ENCODE results near the gene HSD11B2. TPM values are rescaled to one million over a fixed set of nuclear protein-coding genes. Genes with fewer than 3 reads are reported as not detected.

The HSD11B2 gene
- total and polyA plus RNA-seq, 2 of the 8 experiments (the other 6 are each of a cell fraction or from before 2014, with no cell fraction given): 28.7 to 32.9 TPM

GRCh38 chr16:67421030-67421429 is 9.9 kb upstream of the HSD11B2 start:
- H2BK5ac ChIP-seq (ENCODE audit: low read depth, low read length): peak overlapping the region; percentile 89
- no peak overlapping the region for H3K4me3 ChIP-seq (ENCODE audit: extremely low read depth in 1 of 4, insufficient read depth in 2 of 4, low read depth in 3 of 4, low read length in 4 of 4)
- H3K36me3 ChIP-seq (ENCODE audit: control insufficient read depth in 2 of 4, insufficient read depth in 4 of 4, low read length in 3 of 4): no peaks in the 10 kb centered on the region
- H4K91ac ChIP-seq (replicated peaks; ENCODE audit: insufficient read length, low read length): peak overlapping the region; percentile 89
- H3K23ac ChIP-seq (ENCODE audit: insufficient read length): no peak overlapping the region
- H2BK120ac ChIP-seq (replicated peaks; ENCODE audit: low read depth, low read length): peak overlapping the region; percentile 88
- no peak overlapping the region for H3K27ac ChIP-seq (ENCODE audit: low read depth, low read length)
- H2AFZ ChIP-seq (ENCODE audit: low read length): no peak overlapping the region
- H3K4ac ChIP-seq (replicated peaks; ENCODE audit: insufficient read length, low read depth, low read length): peak overlapping the region; percentile 57
- peak overlapping the region; percentile 82; the same call in 1 of the 2 replicates for H2AK5ac ChIP-seq (ENCODE audit: low read depth, low read length)
- H3K27me3 ChIP-seq (replicated peaks in 1 of 4; ENCODE audit: control insufficient read depth in 3 of 4, extremely low read depth in 1 of 4, insufficient read depth in 3 of 4, low read length in 3 of 4): no peaks in the 10 kb centered on the region; a peak in 1 of 7 replicates
- no peak overlapping the region for H4K5ac ChIP-seq (ENCODE audit: insufficient read length, low read depth, low read length)
- DNase-seq (ENCODE audit: low read depth in 1 of 2, low spot score in 2 of 2) (no peak), FAIRE-seq (no peak)
- ChIA-PET POLR2A (ENCODE audit: partially characterized antibody) (interaction anchor here (1.1 to 2.7 kb wide), 4 partner anchors 10 to 187 kb away, joined by 3 to 16 read pairs (median 3); partner anchors contain the start of gene HSD11B2), CTCF (ENCODE audit: partially characterized antibody) (interaction anchor here (0.6 to 24.6 kb wide), 11 partner anchors 12 to 354 kb away, joined by 3 to 476 read pairs (median 4); partner anchors contain the start of gene TPPP3)
- no peaks in the 10 kb centered on the region for H3K9me3 ChIP-seq (ENCODE audit: insufficient read depth in 2 of 2, low read depth in 1 of 2, low read length in 1 of 2)
- H3K18ac ChIP-seq (ENCODE audit: extremely low read depth, low read length): peak overlapping the region; percentile 88
- peaks cover 20 to 34% (median 27%) of the 10 kb centered on the region in 4 experiments for H3K4me1 ChIP-seq (replicated peaks in 1 of 4; ENCODE audit: control insufficient read depth in 3 of 4, insufficient read depth in 4 of 4, low read length in 3 of 4)
- H4K20me1 ChIP-seq (replicated peaks in 1 of 2; ENCODE audit: control insufficient read depth in 1 of 2, insufficient read depth in 2 of 2, low read length in 2 of 2): no peaks in the 10 kb centered on the region
- H3K4me2 ChIP-seq (ENCODE audit: insufficient read depth in 1 of 2, low read depth in 2 of 2, low read length in 2 of 2): peak overlapping the region in 1 of 2 experiments; percentile 34; a peak in 1 of 4 replicates
- H2BK15ac ChIP-seq (ENCODE audit: low read length): 0 out of 2 replicates have a peak overlapping the region, but pooled peaks have one; percentile 46
- H3K56ac ChIP-seq (replicated peaks; ENCODE audit: insufficient read length, low read depth, low read length): no peak overlapping the region
- no peaks in the 10 kb centered on the region for H3K79me2 ChIP-seq (ENCODE audit: control insufficient read depth in 1 of 2, insufficient read depth in 2 of 2, low read length in 2 of 2)
- peak overlapping the region; percentile 98; the same call in 1 of the 2 replicates for H2BK12ac ChIP-seq (ENCODE audit: low read depth, low read length)
- H3K79me1 ChIP-seq (ENCODE audit: low read depth, low read length): no peaks in the 10 kb centered on the region; the same call in 1 of the 2 replicates
- no peak overlapping the region for H4K8ac ChIP-seq (ENCODE audit: extremely low read depth, insufficient read depth, low read length)
- peak overlapping the region; percentile 96 for H2BK20ac ChIP-seq (ENCODE audit: low read length)
- H3K9ac ChIP-seq (replicated peaks in 1 of 4; ENCODE audit: extremely low read depth in 1 of 4, low read depth in 3 of 4, low read length in 3 of 4): no peak overlapping the region
- peaks cover under 1% of the 10 kb centered on the region; the same call in 1 of the 2 replicates for H3K23me2 ChIP-seq (ENCODE audit: low read depth, low read length)
- 76% methylated on average over 4 of the region's 4 CpGs; no CpG with 5 or more reads in 1 of the 2 experiments for WGBS, 2 experiments (ENCODE audit: extremely low coverage in 1 of 2, insufficient coverage in 1 of 2, insufficient read length in 1 of 2, insufficient replicate concordance in 2 of 2, low coverage in 1 of 2, low lambda C conversion rate in 2 of 2, missing lambda C conversion rate in 1 of 2)
- H3K14ac ChIP-seq (ENCODE audit: insufficient read length): no peak overlapping the region
- TF ChIP-seq BACH1 (IDR thresholded peaks at IDR 0.05; ENCODE audit: low read length) (no peak), RAD21 (IDR thresholded peaks at IDR 0.05 in 1 of 2, conservative IDR thresholded peaks at IDR 0.05 in 1 of 2; ENCODE audit: low read depth in 2 of 2, low read length in 2 of 2) (no peak), KDM5A (IDR thresholded peaks at IDR 0.05; ENCODE audit: low read length) (no peak), SUZ12 (IDR thresholded peaks at IDR 0.05; ENCODE audit: low read length) (no peak), PHF8 (conservative IDR thresholded peaks at IDR 0.05; ENCODE audit: low read depth, low read length) (no peak), BRCA1 (IDR thresholded peaks at IDR 0.05; ENCODE audit: low read depth, low read length) (no peak), POU5F1 (IDR thresholded peaks at IDR 0.05; ENCODE audit: low read depth, low read length) (no peak), RXRA (IDR thresholded peaks at IDR 0.05; ENCODE audit: insufficient read depth, low read depth, low read length) (no peak), SIN3A (conservative IDR thresholded peaks at IDR 0.05 in 1 of 2, IDR thresholded peaks at IDR 0.05 in 1 of 2; ENCODE audit: low read depth in 1 of 2, low read length in 2 of 2) (no peak), KDM1A (IDR thresholded peaks at IDR 0.05; ENCODE audit: borderline replicate concordance, low read length) (no peak), TBP (IDR thresholded peaks at IDR 0.05; ENCODE audit: low read depth, low read length) (no peak), GTF2F1 (IDR thresholded peaks at IDR 0.05; ENCODE audit: borderline replicate concordance, low read depth, low read length) (no peak), JUN (IDR thresholded peaks at IDR 0.05; ENCODE audit: low read depth, low read length) (no peak)
